HL-60 (cell line): Measurements from ENCODE around the gene BRSK2.

Experiments
- DNase-seq, 2 experiments: peaks; one replicate each; pipeline ENCODE4 v3.0.0-alpha.2; 2010 to 2020; ENCODE audit warnings: low read depth in 1 of 2, low spot score in 1 of 2
- H3K27ac ChIP-seq: fragments of 250-450 bp; sonication (Bioruptor Pico); replicated peaks from 2 replicates; pipeline ENCODE4 v1.5.1; 2020; ENCODE audit warnings: mild to moderate bottlenecking, moderate library complexity
- H3K27me3 ChIP-seq: fragments of 250-450 bp; sonication (Bioruptor Pico); 2 replicates; pipeline ENCODE4 v1.5.1; 2021; ENCODE audit warnings: mild to moderate bottlenecking, moderate library complexity; ENCODE audit not compliant: insufficient read depth, poor library complexity, severe bottlenecking
- H3K4me3 ChIP-seq: replicated peaks from 2 replicates; pipeline ENCODE4 v1.5.1; 2011; ENCODE audit warnings: mild to moderate bottlenecking, control low read depth, low read length; ENCODE audit not compliant: insufficient read depth
- GABPA ChIP-seq: IDR thresholded peaks from 2 replicates; pipeline ENCODE4 v1.6.1; 2012; ENCODE audit warnings: low read depth
- POLR2AphosphoS5 ChIP-seq: IDR thresholded peaks from 2 replicates; pipeline ENCODE4 v1.6.1; 2012; ENCODE audit warnings: low read depth
- SPI1 ChIP-seq: IDR thresholded peaks from 2 replicates; pipeline ENCODE4 v1.6.1; 2012; ENCODE audit warnings: low read depth, mild to moderate bottlenecking, borderline replicate concordance
- TF ChIP-seq, protein P1 (sequence below): IDR thresholded peaks from 2 replicates; pipeline ENCODE4 v1.6.1; 2012; ENCODE audit warnings: low read depth; ENCODE audit not compliant: insufficient replicate concordance
- TF ChIP-seq, protein P2 (sequence below): IDR thresholded peaks from one replicate; pipeline ENCODE4 v1.5.1; 2011; ENCODE audit warnings: low read length, control low read depth, inconsistent platforms; ENCODE audit not compliant: insufficient read depth

Gene BRSK2

DNA sequence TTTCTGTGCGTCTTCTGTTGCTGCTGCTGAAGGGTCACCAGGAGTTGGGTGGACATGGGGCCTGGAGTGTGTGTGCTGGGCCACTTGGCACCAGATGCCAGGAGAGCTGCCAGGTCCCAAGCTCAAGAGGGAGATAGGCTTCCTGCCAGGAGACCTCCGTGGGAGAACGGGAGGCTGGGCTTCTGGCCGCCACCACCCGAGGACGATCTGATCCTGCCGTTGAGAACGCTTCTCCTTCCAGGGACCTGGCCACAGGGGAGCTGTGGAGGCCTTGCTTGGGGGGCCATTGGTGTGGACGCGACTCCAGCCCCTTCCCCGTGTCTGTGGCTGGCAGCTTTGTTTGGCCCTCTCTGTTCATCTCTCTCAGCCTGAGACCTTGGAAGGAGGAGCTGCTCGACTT, 2.4 kb downstream of the BRSK2 start:
- DNase-seq: no peak
- Histone ChIP-seq H3K4me3 (no peak overlapping the region), H3K27me3 (peaks cover 40% of the 10 kb centered on the region), H3K27ac (no peak overlapping the region)
- TF ChIP-seq SPI1 (no peak), GABPA (no peak), POLR2AphosphoS5 (no peak)
- TF ChIP-seq, protein P1, sequence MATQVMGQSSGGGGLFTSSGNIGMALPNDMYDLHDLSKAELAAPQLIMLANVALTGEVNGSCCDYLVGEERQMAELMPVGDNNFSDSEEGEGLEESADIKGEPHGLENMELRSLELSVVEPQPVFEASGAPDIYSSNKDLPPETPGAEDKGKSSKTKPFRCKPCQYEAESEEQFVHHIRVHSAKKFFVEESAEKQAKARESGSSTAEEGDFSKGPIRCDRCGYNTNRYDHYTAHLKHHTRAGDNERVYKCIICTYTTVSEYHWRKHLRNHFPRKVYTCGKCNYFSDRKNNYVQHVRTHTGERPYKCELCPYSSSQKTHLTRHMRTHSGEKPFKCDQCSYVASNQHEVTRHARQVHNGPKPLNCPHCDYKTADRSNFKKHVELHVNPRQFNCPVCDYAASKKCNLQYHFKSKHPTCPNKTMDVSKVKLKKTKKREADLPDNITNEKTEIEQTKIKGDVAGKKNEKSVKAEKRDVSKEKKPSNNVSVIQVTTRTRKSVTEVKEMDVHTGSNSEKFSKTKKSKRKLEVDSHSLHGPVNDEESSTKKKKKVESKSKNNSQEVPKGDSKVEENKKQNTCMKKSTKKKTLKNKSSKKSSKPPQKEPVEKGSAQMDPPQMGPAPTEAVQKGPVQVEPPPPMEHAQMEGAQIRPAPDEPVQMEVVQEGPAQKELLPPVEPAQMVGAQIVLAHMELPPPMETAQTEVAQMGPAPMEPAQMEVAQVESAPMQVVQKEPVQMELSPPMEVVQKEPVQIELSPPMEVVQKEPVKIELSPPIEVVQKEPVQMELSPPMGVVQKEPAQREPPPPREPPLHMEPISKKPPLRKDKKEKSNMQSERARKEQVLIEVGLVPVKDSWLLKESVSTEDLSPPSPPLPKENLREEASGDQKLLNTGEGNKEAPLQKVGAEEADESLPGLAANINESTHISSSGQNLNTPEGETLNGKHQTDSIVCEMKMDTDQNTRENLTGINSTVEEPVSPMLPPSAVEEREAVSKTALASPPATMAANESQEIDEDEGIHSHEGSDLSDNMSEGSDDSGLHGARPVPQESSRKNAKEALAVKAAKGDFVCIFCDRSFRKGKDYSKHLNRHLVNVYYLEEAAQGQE: no peak
- TF ChIP-seq, protein P2, sequence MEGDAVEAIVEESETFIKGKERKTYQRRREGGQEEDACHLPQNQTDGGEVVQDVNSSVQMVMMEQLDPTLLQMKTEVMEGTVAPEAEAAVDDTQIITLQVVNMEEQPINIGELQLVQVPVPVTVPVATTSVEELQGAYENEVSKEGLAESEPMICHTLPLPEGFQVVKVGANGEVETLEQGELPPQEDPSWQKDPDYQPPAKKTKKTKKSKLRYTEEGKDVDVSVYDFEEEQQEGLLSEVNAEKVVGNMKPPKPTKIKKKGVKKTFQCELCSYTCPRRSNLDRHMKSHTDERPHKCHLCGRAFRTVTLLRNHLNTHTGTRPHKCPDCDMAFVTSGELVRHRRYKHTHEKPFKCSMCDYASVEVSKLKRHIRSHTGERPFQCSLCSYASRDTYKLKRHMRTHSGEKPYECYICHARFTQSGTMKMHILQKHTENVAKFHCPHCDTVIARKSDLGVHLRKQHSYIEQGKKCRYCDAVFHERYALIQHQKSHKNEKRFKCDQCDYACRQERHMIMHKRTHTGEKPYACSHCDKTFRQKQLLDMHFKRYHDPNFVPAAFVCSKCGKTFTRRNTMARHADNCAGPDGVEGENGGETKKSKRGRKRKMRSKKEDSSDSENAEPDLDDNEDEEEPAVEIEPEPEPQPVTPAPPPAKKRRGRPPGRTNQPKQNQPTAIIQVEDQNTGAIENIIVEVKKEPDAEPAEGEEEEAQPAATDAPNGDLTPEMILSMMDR: no peak

DNA sequence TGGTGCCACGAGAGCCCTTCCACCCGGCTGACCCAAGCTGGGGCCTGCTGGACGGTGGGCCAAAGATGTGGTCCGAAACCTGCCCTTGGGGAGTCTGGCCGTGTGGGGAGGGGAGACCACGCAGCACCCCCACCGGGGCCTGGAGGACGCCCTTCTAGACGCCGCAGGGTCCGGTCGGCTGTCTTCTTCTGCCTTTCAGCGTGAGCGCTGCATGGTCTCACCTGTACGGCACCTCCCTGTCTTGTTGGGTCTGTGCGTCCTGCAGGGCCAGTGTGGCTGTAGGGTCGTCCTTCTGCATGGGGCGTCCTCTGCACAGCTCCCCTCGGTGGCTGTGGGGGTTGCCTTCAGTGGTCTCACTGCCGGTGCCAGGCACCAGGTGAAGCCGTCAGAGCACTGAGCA, 2.8 kb downstream of the BRSK2 start:
- TF ChIP-seq GABPA (no peak), POLR2AphosphoS5 (no peak), SPI1 (no peak)
- TF ChIP-seq, protein P2: no peak
- TF ChIP-seq, protein P1: no peak
- no peak for DNase-seq
- Histone ChIP-seq H3K27ac (no peak overlapping the region), H3K27me3 (peaks cover 35% of the 10 kb centered on the region), H3K4me3 (no peak overlapping the region)

DNA sequence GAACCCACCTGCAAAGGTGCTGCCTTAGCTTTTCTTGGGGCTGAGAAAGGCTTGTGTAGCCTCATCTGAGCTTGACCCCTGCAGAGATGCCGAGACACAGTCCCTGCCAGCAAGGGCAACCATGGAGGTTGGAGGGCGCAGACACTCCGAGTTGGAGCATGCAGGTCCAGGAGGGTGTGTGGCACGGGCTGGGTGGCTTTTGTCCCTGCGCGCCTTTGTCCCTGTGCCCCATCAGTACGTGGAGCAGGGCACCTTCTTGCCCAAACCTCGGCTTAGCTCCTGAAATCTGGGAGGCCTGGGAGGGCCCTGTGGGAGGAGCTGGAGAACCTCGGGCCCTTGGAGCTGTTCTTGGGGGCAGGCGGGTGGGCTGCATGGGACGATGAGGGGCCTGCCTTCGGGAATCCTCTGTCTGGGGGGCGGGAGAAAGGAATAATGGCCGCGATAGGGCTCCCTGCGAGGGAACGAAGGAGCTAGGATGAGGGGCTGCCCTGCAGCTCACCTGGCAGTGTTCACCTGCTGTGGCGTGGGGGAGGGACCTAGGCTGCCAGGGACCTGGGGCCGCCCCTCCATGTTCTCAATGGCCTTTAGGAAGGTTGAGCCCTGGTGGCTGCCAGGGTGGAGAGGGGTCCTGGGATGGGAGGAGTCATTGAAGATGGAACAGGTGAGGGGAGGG, 3.4 kb downstream of the BRSK2 start:
- Histone ChIP-seq H3K27ac (no peak overlapping the region), H3K4me3 (no peak overlapping the region), H3K27me3 (peaks cover 29% of the 10 kb centered on the region)
- no peak for DNase-seq
- TF ChIP-seq GABPA: no peak
- TF ChIP-seq SPI1: no peak
- TF ChIP-seq, protein P1: no peak
